ENCODE data around the gene OGG1.

Gene OGG1

GRCh38 chr3:9757427-9757826 is 7.7 kb downstream of the OGG1 start:
- no peaks in the 10 kb centered on the region for H3K9me3 Mint-ChIP-seq
- H3K27ac Mint-ChIP-seq = no peak overlapping the region
- no peaks in the 10 kb centered on the region for H3K4me1 Mint-ChIP-seq
- no peaks in the 10 kb centered on the region for H3K27me3 Mint-ChIP-seq (ENCODE audit: low read depth)
- TF ChIP-seq CTCF (IDR thresholded peaks at IDR 0.05; ENCODE audit: unreplicated experiment in 3 of 3) = no peak
- peaks cover 58% of the 10 kb centered on the region for H3K36me3 Mint-ChIP-seq (ENCODE audit: low read depth)
- no peak overlapping the region for H3K4me3 Mint-ChIP-seq

- H3K27me3 Mint-ChIP-seq (ENCODE audit: low read depth) = no peaks in the 10 kb centered on the region
- H3K9me3 Mint-ChIP-seq = no peaks in the 10 kb centered on the region
- peak overlapping the region in 1 of 3 experiments; percentile 6 for H3K27ac Mint-ChIP-seq
- no peak for TF ChIP-seq CTCF (IDR thresholded peaks at IDR 0.05; ENCODE audit: unreplicated experiment in 3 of 3)
- H3K4me1 Mint-ChIP-seq = no peaks in the 10 kb centered on the region
- no peak overlapping the region for H3K4me3 Mint-ChIP-seq
- peaks cover 46% of the 10 kb centered on the region for H3K36me3 Mint-ChIP-seq (ENCODE audit: low read depth)
Measured at GRCh38 chr3:9760779-9761505, 11.2 kb downstream of the OGG1 start.

GRCh38 chr3:9761919-9762318 is 12.2 kb downstream of the OGG1 start:
- Mint-ChIP-seq H3K27ac (no peak overlapping the region), H3K27me3 (ENCODE audit: low read depth) (no peaks in the 10 kb centered on the region), H3K9me3 (no peaks in the 10 kb centered on the region), H3K4me1 (no peaks in the 10 kb centered on the region), H3K4me3 (no peak overlapping the region), H3K36me3 (ENCODE audit: low read depth) (peaks cover 37% of the 10 kb centered on the region)
- no peak for TF ChIP-seq CTCF (IDR thresholded peaks at IDR 0.05; ENCODE audit: unreplicated experiment in 3 of 3)

- H3K9me3 Mint-ChIP-seq = no peaks in the 10 kb centered on the region
- no peaks in the 10 kb centered on the region for H3K27me3 Mint-ChIP-seq (ENCODE audit: low read depth)
- H3K36me3 Mint-ChIP-seq (ENCODE audit: low read depth) = peaks cover 34% of the 10 kb centered on the region
- no peak overlapping the region for H3K4me3 Mint-ChIP-seq
- no peak overlapping the region for H3K27ac Mint-ChIP-seq
- H3K4me1 Mint-ChIP-seq = peaks cover 7% of the 10 kb centered on the region
- TF ChIP-seq CTCF (IDR thresholded peaks at IDR 0.05; ENCODE audit: unreplicated experiment in 3 of 3) = no peak
Measured at GRCh38 chr3:9762871-9763270, 13.1 kb downstream of the OGG1 start.

GRCh38 chr3:9765865-9766264 is 16.1 kb downstream of the OGG1 start:
- Mint-ChIP-seq H3K36me3 (ENCODE audit: low read depth) (peaks cover 8% of the 10 kb centered on the region), H3K27me3 (ENCODE audit: low read depth) (no peaks in the 10 kb centered on the region), H3K4me1 (peaks cover 24% of the 10 kb centered on the region), H3K4me3 (no peak overlapping the region), H3K9me3 (no peaks in the 10 kb centered on the region), H3K27ac (no peak overlapping the region)
- no peak for TF ChIP-seq CTCF (IDR thresholded peaks at IDR 0.05; ENCODE audit: unreplicated experiment in 3 of 3)

GRCh38 chr3:9767418-9767817 is 17.7 kb downstream of the OGG1 start:
- H3K27me3 Mint-ChIP-seq (ENCODE audit: low read depth) = no peaks in the 10 kb centered on the region
- peak overlapping the region in 2 of 3 experiments; percentile 18 to 87 for H3K4me3 Mint-ChIP-seq
- TF ChIP-seq CTCF (IDR thresholded peaks at IDR 0.05; ENCODE audit: unreplicated experiment in 3 of 3) = no peak
- H3K36me3 Mint-ChIP-seq (ENCODE audit: low read depth) = peaks cover 3% of the 10 kb centered on the region
- peak overlapping the region in 2 of 3 experiments; percentile 33 to 53 for H3K27ac Mint-ChIP-seq
- H3K4me1 Mint-ChIP-seq = peaks cover 31% of the 10 kb centered on the region
- H3K9me3 Mint-ChIP-seq = no peaks in the 10 kb centered on the region

Data from nephron (organoid).